Measurements from ENCODE around the gene TTI1.

GRCh38 chr20:38078084-38078483, 44.8 kb upstream of the TTI1 start:
- TF ChIP-seq, protein P1, sequence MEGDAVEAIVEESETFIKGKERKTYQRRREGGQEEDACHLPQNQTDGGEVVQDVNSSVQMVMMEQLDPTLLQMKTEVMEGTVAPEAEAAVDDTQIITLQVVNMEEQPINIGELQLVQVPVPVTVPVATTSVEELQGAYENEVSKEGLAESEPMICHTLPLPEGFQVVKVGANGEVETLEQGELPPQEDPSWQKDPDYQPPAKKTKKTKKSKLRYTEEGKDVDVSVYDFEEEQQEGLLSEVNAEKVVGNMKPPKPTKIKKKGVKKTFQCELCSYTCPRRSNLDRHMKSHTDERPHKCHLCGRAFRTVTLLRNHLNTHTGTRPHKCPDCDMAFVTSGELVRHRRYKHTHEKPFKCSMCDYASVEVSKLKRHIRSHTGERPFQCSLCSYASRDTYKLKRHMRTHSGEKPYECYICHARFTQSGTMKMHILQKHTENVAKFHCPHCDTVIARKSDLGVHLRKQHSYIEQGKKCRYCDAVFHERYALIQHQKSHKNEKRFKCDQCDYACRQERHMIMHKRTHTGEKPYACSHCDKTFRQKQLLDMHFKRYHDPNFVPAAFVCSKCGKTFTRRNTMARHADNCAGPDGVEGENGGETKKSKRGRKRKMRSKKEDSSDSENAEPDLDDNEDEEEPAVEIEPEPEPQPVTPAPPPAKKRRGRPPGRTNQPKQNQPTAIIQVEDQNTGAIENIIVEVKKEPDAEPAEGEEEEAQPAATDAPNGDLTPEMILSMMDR (IDR thresholded peaks at IDR 0.05; ENCODE audit: poor library complexity): no peak
- no peak for TF ChIP-seq EZH2 (IDR thresholded peaks at IDR 0.05; ENCODE audit: borderline replicate concordance)
- TF ChIP-seq EZH2phosphoT487 (IDR thresholded peaks at IDR 0.05; ENCODE audit: low read depth, severe bottlenecking, unreplicated experiment): no peak

Measured in hepatocyte (in vitro differentiated cells).